OCI-LY1 (cell line): ENCODE measurements around the gene DLX6.

Experiments
- H2AFZ ChIP-seq: fragments of 200-600 bp; sonication (generic), shearing (Covaris generic); 2 replicates; pipeline ENCODE4 v1.6.0; 2014; ENCODE audit warnings: antibody characterized with exemption, mild to moderate bottlenecking, low read length
- H3F3A ChIP-seq: fragments of 200-600 bp; sonication (generic), shearing (Covaris generic); 2 replicates; pipeline ENCODE4 v1.6.0; 2014; ENCODE audit warnings: mild to moderate bottlenecking, antibody characterized with exemption, low read length, moderate library complexity; ENCODE audit not compliant: insufficient read depth
- H3K27ac ChIP-seq: fragments of 200-600 bp; sonication (generic); 2 replicates; pipeline ENCODE4 v1.5.1; 2014; ENCODE audit warnings: low read length, mixed run types, mild to moderate bottlenecking, low read depth; ENCODE audit not compliant: poor library complexity, severe bottlenecking
- H3K27me3 ChIP-seq: fragments of 200-600 bp; sonication (generic); 2 replicates; pipeline ENCODE4 v1.6.0; 2014; ENCODE audit warnings: antibody characterized with exemption, mild to moderate bottlenecking, low read length, moderate library complexity; ENCODE audit not compliant: insufficient read depth
- H3K36me3 ChIP-seq: fragments of 200-600 bp; sonication (generic); 2 replicates; pipeline ENCODE4 v1.6.1; 2014; ENCODE audit warnings: mild to moderate bottlenecking, antibody characterized with exemption, low read length, moderate library complexity, mixed read lengths; ENCODE audit not compliant: insufficient read depth
- H3K4me1 ChIP-seq: fragments of 200-600 bp; sonication (generic); 2 replicates; pipeline ENCODE4 v1.5.1; 2014; ENCODE audit warnings: mild to moderate bottlenecking, low read length, moderate library complexity; ENCODE audit not compliant: insufficient read depth, severe bottlenecking
- H3K4me2 ChIP-seq: fragments of 200-600 bp; sonication (generic), shearing (Covaris generic); 2 replicates; pipeline ENCODE4 v1.6.1; 2014; ENCODE audit warnings: low read length
- H3K4me3 ChIP-seq: fragments of 200-600 bp; sonication (generic); 2 replicates; pipeline ENCODE4 v1.5.1; 2014; ENCODE audit warnings: low read length, low read depth, mild to moderate bottlenecking, mixed read lengths; ENCODE audit not compliant: poor library complexity, severe bottlenecking
- H3K79me2 ChIP-seq: fragments of 200-600 bp; shearing (Covaris generic); 2 replicates; pipeline ENCODE4 v1.6.1; 2016; ENCODE audit warnings: mixed run types, low read length, mixed read lengths; ENCODE audit not compliant: insufficient read depth
- H3K9ac ChIP-seq: fragments of 200-600 bp; sonication (generic), shearing (Covaris generic); 2 replicates; pipeline ENCODE4 v1.6.1; 2014; ENCODE audit warnings: mild to moderate bottlenecking, low read length, mixed read lengths
- H3K9me2 ChIP-seq: fragments of 200-600 bp; sonication (generic), shearing (Covaris generic); 2 replicates; pipeline ENCODE4 v1.6.1; 2014; ENCODE audit warnings: low read depth, mild to moderate bottlenecking, low read length, mixed read lengths
- H3K9me3 ChIP-seq: fragments of 200-600 bp; shearing (Covaris generic); 2 replicates; pipeline ENCODE4 v1.6.1; 2014; ENCODE audit warnings: low read length, mixed read lengths
- H4K20me1 ChIP-seq: fragments of 200-600 bp; sonication (generic), shearing (Covaris generic); 2 replicates; pipeline ENCODE4 v1.6.0; 2016; ENCODE audit warnings: mild to moderate bottlenecking, low read length; ENCODE audit not compliant: insufficient read depth
- CTCF ChIP-seq: fragments of 200-600 bp; sonication (generic), shearing (Covaris generic); IDR thresholded peaks from 2 replicates; pipeline ENCODE4 v1.5.1; 2017; ENCODE audit warnings: mild to moderate bottlenecking, antibody characterized with exemption, low read length, moderate library complexity, mixed read lengths
- EZH2 ChIP-seq: fragments of 200-600 bp; sonication (generic), shearing (Covaris generic); IDR thresholded peaks from 2 replicates; pipeline ENCODE4 v1.8.0; 2017; ENCODE audit warnings: borderline replicate concordance, mixed run types, mild to moderate bottlenecking, antibody characterized with exemption, low read length, moderate library complexity, mixed read lengths

DLX6 gene

GRCh38 chr7:96993980-96994379 is 11.4 kb upstream of the DLX6 start:
- H3K27me3 ChIP-seq, result peaks cover 12% of the 10 kb centered on the region; the same call in 1 of the 2 replicates
- H3F3A ChIP-seq, result no peaks in the 10 kb centered on the region
- no peak overlapping the region for H3K4me3 ChIP-seq
- H3K79me2 ChIP-seq, result no peaks in the 10 kb centered on the region
- no peaks in the 10 kb centered on the region for H3K4me1 ChIP-seq
- H3K9me2 ChIP-seq, result no peaks in the 10 kb centered on the region
- H4K20me1 ChIP-seq, result no peaks in the 10 kb centered on the region
- H3K9ac ChIP-seq, result no peak overlapping the region
- no peak overlapping the region for H2AFZ ChIP-seq
- TF ChIP-seq EZH2 (no peak), CTCF (no peak)
- no peaks in the 10 kb centered on the region for H3K36me3 ChIP-seq
- no peak overlapping the region for H3K4me2 ChIP-seq
- H3K9me3 ChIP-seq, result no peaks in the 10 kb centered on the region
- H3K27ac ChIP-seq, result no peak overlapping the region

- Histone ChIP-seq H3K27me3 (peaks cover 12% of the 10 kb centered on the region; the same call in 1 of the 2 replicates), H3K4me2 (no peak overlapping the region), H3K36me3 (no peaks in the 10 kb centered on the region), H3F3A (no peaks in the 10 kb centered on the region), H4K20me1 (no peaks in the 10 kb centered on the region), H3K4me1 (no peaks in the 10 kb centered on the region), H3K4me3 (no peak overlapping the region), H3K27ac (no peak overlapping the region), H3K9me2 (no peaks in the 10 kb centered on the region), H3K9me3 (no peaks in the 10 kb centered on the region), H3K9ac (no peak overlapping the region), H3K79me2 (no peaks in the 10 kb centered on the region), H2AFZ (no peak overlapping the region)
- no peak for TF ChIP-seq EZH2
These were observed 9.8 kb upstream of the DLX6 start for GRCh38 chr7:96995406-96996110.

- H2AFZ ChIP-seq, result no peak overlapping the region
- no peak overlapping the region for H3K27ac ChIP-seq
- H3K4me2 ChIP-seq, result no peak overlapping the region
- TF ChIP-seq EZH2, result no peak
- no peak for TF ChIP-seq CTCF
- no peaks in the 10 kb centered on the region for H3K9me3 ChIP-seq
- peaks cover 12% of the 10 kb centered on the region; the same call in 1 of the 2 replicates for H3K27me3 ChIP-seq
- no peaks in the 10 kb centered on the region for H3F3A ChIP-seq
- no peaks in the 10 kb centered on the region for H3K4me1 ChIP-seq
- no peaks in the 10 kb centered on the region for H3K79me2 ChIP-seq
- H3K4me3 ChIP-seq, result no peak overlapping the region
- H3K36me3 ChIP-seq, result no peaks in the 10 kb centered on the region
- no peaks in the 10 kb centered on the region for H4K20me1 ChIP-seq
- no peak overlapping the region for H3K9ac ChIP-seq
- no peaks in the 10 kb centered on the region for H3K9me2 ChIP-seq
These were observed 9.0 kb upstream of the DLX6 start for GRCh38 chr7:96996111-96996957.
